Stomach (tissue), 4 donors: ENCODE measurements around the gene RGS6.

Source experiments
- EP300 ChIP-seq: sonication (generic); formaldehyde crosslinking; IDR thresholded peaks from one replicate; pipeline ENCODE4 v1.6.1; 2017; ENCODE audit warnings: antibody characterized with exemption
- POLR2A ChIP-seq, 4 donors: fragments of 450-650 bp; IDR thresholded peaks; one replicate each; pipeline ENCODE4 v1.6.1; 2016; ENCODE audit warnings: antibody characterized with exemption in 4 of 4, control low read depth in 2 of 4, mild to moderate bottlenecking in 1 of 4, moderate library complexity in 1 of 4
- POLR2AphosphoS5 ChIP-seq, 3 donors: sonication (generic); formaldehyde crosslinking; IDR thresholded peaks; one replicate each; pipeline ENCODE4 v1.6.1; 2016; ENCODE audit warnings: antibody characterized with exemption in 3 of 3
- TF ChIP-seq, protein P1 (sequence below), 7 experiments: fragments of 450-650 bp in 4 of 7; fragments of 200-600 bp in 3 of 7; sonication (generic) in 3 of 7; IDR thresholded peaks; one replicate each; pipeline ENCODE4 v1.5.1; 2016 to 2019; ENCODE audit warnings: antibody characterized with exemption in 7 of 7, control low read depth in 2 of 7, mild to moderate bottlenecking in 1 of 7

GRCh38 chr14:72332046-72332445, 399.8 kb downstream of the RGS6 start:
- TF ChIP-seq POLR2A (IDR thresholded peaks at IDR 0.05): no peak
- TF ChIP-seq, protein P1, sequence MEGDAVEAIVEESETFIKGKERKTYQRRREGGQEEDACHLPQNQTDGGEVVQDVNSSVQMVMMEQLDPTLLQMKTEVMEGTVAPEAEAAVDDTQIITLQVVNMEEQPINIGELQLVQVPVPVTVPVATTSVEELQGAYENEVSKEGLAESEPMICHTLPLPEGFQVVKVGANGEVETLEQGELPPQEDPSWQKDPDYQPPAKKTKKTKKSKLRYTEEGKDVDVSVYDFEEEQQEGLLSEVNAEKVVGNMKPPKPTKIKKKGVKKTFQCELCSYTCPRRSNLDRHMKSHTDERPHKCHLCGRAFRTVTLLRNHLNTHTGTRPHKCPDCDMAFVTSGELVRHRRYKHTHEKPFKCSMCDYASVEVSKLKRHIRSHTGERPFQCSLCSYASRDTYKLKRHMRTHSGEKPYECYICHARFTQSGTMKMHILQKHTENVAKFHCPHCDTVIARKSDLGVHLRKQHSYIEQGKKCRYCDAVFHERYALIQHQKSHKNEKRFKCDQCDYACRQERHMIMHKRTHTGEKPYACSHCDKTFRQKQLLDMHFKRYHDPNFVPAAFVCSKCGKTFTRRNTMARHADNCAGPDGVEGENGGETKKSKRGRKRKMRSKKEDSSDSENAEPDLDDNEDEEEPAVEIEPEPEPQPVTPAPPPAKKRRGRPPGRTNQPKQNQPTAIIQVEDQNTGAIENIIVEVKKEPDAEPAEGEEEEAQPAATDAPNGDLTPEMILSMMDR (IDR thresholded peaks at IDR 0.05): no peak
- TF ChIP-seq EP300: no peak
- TF ChIP-seq POLR2AphosphoS5 (IDR thresholded peaks at IDR 0.05): no peak
